HG02885 (cell line): ENCODE results near the gene SLC46A2.

Source experiments
- ATAC-seq: cut with Tn5 transposase; IDR thresholded peaks from one replicate; pipeline ENCODE4 v1.9.1; 2021; ENCODE audit warnings: mild to moderate bottlenecking; ENCODE audit not compliant: unreplicated experiment, poor library complexity

SLC46A2 gene

DNA sequence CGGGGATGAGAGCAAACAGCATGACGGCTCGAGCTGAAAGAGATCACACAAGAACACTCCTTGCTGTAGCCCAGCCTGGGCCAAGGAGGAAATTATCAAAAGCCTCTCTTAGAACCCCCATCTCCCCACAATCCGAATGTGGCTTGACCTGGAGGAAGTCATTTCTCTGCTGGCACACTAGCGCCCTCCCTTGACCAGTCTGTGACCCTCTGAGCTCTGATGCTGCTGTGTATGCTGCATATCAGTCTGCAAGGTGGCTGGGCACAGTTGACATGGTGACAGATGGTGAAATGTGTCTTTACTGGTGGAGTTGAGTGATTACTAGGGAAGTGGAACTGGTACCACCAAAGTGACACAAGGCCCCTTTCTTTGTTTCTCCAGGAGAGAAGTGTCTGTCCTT is 3.3 kb downstream of the SLC46A2 start:
- no peak for ATAC-seq

DNA sequence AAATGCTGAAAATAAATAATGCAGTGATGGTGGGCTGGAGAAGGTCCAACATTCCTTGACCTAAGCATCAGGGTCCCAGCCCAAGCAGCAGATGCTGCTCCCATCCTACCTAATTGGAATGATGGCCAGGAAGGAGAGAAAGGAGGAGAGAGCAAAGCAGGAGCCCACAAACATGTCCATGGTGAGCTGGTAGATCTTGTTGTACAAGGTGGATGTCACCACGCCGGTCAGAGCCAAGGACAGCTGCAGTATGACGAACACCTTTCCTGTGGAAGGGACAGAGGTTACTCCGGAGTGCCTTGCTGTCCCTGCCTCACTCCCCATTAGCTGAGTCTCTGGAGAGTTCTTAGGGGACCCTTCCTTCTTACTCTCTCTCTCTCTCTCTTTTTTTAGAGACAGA is 4.3 kb downstream of the SLC46A2 start:
- no peak for ATAC-seq

DNA sequence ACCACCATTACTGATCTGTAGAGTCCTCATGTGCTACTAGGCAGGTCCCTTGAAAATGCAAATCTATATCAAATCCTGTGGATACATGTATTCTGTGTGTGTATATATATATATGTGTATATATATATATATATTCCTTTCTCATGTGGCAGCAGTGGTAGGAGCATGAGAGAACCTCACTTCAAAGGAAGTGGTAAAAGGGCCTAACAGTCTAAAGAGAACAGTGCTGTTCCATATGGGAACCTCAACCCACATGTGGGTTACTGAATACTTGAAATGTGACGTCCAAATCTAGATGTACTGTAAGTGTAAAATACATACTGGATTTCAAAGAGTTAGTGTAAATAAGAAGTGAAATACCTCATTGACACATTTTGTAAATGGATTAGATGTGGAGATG is 5.4 kb downstream of the SLC46A2 start:
- ATAC-seq: no peak

DNA sequence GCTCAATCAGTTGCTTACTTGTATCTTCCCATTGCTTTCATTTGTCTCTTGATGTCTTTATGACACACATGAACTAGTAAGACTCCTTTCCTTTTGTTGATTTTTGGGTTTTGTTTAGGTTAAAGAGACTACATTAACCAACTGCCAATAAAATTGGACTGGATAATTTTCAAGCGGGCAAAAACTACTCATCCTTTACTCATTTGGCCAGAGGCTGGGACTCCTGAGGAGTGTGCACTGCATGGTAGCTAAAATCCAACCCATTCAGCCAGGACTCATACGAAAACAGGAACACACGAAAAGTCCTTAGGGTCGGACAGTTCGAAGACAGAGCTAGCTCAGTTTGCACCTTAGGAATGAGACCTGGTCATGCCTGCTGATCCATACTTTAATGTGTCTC is 6.0 kb downstream of the SLC46A2 start:
- no peak for ATAC-seq

DNA sequence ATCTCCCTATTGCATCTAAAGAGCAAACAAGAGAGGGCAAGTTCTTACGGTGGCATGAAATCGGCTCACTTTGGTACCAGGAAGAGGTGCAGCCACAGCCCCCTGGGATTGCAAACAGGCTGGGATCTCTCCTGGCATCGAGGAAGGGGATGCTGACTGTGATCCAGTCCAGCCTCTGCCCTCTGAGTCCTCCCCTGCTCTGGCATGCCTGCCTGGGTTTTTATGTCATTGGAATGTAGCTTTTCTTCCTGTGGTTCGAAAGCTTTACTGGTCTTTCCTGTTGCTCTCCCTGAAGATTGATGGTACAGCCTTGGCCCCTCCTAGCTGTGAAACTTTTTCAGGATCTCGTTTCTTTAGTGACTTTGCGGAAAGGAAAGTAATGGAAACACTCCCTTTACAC is 6.6 kb downstream of the SLC46A2 start:
- no peak for ATAC-seq

DNA sequence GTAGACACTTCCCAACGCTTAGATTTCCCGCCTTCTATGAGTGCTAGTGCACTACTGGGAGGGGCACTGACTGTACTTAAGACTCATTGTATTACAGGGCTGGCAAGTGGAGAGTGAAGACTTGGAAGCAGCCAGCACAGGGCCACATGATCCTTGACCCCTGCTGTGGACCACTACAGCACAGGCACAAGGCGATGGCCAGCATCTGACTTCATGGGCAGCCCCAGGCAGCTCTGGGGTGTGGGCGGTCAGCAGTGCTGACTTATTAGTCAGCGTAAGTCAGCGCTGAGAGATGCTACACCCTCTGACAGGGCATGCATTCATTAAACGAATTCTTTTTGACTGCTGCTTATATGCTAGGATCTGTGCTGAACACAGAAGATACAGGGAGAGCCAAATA is 9.3 kb downstream of the SLC46A2 start:
- ATAC-seq: no peak

DNA sequence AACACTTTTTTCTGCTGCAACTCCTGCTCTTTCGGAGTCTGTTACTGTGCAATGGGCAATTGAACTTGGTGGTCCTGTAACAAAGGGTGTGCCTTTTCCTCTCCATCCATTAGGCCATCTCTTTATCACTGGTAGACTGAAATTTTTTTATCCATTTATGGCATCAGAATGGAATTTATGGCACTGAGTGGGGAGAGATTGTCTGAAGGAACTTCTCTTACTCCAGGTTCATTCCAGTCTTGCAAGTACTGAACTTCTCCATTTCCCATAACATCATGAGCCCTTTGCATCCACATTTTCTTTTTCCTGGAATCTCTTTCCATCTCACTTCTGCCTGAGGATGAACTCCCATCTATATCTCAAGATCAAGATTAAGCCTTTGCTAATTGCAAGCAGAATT is 10.0 kb downstream of the SLC46A2 start:
- ATAC-seq: no peak

DNA sequence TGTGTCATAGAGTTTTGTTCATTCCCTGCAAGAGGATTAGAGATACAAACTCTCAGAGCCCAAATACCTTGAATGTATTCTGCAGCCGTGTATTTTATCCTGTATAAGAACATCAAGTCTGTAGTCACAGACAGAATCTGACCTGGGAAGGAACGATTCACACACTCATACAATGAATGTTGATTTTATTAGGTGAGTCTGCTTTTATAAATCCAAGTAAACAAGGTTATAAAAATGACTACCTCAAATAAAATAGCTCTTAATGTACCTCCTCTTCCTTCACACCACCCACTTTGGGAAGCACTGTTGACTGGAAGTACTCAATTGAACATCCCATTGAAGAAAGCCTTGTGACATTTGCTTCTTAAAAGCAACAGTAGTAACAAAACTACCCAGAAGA is 11.9 kb downstream of the SLC46A2 start:
- no peak for ATAC-seq

DNA sequence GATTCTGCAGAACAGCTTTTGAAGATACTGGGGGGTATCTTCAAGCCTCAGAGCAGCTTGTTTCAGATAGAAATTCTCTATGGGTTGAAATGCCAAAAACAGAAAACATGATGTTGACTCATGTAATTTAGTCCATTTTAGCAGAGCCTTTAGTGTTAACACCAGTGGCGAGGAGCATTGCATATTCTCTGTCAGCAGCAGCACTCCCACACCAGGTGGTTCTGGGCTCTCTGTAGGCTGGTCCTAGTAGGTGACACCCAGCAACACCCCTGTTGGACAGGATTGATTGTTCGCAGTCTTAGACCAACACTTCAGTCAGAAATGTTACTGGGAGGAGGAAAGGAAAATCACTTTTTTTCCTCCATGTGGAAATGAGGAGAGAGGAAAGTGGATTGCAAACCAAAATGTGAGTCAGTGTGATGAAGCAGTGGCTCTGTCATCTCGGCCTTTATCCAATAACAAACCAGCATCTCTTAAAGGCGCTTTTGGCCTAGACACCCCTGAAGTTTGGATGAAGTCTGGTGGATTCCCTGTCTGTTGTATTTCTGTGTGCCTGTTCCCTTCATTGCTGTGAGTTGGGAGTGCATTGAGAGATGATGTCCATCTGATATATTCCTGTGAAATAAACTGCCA is 16.8 kb downstream of the SLC46A2 start:
- ATAC-seq: no peak

DNA sequence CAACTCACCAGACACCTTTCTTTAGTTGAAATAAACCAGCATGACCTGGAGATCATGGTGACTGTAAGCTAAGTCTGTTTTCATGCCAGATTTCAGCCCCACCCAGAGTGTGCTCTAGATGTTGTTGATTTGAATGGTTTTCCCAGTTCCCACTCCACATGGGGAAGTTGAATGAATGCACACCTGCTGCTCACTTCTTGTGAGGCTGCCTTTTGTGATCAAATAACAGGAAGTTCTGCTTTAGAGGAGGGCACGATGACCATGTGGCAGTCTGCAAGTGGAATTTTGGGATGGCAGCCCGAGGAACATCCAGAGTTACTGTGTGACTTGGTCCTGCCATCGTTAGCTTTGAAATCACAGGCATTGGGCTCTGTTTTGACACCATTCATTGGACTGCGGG is 18.7 kb downstream of the SLC46A2 start:
- ATAC-seq: no peak

DNA sequence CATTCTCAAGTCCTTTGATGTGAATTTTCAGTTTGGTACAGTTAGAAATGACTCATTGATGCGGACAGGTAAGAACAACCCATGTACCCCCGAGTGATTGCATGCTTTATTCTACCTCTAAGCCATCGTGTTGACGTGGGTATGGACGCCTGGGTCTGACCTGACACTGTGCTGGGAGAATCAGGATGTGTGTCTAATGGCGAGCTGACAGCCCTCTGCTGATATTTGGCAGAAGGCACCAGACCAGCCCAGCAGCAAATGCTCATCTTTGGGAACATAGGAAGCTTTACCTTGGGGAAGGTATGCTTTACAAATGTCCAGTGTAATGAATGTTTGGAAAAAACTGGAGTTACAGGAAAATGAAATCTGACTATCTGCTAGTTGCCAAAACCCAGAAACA is 20.1 kb downstream of the SLC46A2 start:
- ATAC-seq: no peak

DNA sequence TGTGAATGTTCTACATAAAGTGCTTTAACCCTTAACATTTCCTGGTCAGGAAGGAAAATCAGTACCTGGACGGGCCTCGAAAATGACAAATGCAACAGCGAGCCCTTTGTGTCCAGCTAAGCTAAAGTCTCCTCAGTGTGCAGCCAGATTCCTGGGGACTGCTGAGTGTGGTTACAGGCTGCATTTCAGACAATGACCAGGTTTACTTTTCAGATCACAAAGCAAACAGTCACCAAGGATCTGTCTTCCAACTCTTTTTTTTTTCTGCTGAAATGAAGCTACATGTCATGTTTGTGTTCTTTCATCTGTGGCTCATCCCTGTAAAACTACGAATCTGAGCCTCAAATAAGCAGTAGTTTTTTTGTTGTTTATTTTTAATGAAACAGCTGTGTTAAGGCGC is 20.8 kb downstream of the SLC46A2 start:
- ATAC-seq: no peak

DNA sequence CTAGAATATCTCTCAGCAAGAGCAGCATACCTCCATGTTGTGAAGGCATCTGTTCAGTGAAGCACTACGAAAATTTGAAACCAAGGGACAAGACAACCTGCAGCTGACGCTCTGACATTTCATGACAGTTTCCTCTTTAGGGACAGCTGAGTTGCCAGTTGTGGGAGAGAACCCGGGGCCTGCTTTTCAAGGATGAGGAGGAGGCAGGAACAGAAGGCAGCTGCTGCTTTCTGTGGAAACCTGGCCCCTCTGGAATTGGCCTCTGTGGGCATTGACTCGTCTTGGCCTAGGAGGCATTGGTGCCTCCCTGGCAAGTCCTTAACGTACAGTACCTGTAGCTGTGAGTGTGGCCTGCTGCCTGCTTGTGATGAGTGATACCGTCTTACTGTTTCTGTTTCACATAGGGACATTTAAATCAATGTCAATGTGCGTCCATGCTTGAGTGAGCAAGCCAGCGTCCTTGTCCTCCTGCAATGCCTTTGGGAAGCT is 21.6 kb downstream of the SLC46A2 start:
- no peak for ATAC-seq

DNA sequence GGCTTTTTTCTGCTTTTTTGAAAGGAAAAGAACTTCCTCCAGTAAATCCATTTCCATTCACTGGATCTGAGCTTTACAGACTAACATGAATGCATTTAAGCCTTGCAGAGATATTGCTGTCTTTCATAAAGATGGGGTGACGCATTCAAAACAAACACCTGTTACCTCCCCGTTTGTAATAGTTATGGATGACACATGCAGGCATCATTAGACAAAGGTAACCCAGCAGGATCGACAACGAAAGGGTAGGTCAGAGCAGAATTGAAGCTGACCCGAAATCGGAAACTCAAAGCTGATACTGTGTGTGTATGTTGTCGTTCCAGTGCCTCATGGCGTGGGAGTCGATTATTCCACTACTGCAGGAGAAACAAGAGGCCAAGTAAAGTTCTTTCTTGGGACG is 22.2 kb downstream of the SLC46A2 start:
- no peak for ATAC-seq

DNA sequence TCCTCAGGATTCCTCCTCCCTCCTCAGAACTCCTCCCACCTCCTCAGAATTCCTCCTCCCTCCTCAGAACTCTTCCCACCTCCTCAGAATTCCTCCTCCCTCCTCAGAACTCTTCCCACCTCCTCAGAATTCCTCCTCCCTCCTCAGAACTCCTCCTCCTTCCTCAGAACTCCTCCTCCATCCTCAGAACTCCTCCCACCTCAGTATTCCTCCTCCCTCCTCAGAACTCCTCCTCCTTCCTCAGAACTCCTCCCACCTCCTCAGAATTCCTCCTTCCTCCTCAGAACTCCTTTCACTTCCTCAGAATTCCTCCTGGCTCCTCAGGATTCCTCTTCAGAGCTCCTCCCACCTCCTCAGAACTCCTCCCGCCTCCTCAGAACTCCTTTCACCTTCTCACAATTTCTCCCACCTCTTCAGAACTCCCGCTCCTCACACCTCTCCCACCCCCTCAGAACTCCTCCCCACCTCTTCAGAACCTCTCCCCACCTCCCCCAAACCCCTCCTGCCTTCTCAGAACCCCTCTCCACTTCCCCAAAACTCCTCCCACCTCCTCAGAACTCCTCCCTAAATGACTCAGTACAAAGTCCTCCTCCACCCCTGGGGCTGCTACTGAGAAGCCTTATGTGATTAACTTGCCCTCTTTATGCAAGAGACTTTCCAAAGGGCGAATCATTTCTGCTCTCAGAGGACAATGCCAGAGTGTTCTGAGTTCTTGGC is 23.2 kb downstream of the SLC46A2 start:
- no peak for ATAC-seq

DNA sequence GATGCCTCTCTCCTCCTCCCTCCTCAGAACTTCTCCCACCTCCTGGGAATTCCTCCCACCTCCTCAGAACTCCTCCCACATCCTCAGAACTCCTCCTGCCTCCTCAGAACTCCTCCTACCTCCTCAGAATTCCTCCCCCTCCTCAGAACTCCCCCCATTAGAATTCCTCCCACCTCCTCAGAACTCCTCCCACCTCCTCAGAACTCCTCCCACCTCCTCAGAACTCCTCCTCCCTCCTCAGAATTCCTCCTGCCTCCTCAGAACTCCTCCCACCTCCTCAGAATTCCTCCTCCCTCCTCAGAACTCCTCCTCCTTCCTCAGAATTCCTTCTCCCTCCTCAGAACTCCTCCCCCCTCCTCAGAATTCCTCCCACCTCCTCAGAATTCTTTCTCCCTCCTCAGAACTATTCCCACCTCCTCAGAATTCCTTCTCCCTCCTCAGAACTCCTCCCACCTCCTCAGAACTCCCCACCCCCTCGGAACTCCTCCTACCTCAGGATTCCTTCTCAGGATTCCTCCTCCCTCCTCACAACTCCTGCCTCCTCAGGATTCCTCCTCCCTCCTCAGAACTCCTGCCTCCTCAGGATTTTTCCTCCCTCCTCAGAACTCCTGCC is 23.9 kb downstream of the SLC46A2 start:
- ATAC-seq: no peak

DNA sequence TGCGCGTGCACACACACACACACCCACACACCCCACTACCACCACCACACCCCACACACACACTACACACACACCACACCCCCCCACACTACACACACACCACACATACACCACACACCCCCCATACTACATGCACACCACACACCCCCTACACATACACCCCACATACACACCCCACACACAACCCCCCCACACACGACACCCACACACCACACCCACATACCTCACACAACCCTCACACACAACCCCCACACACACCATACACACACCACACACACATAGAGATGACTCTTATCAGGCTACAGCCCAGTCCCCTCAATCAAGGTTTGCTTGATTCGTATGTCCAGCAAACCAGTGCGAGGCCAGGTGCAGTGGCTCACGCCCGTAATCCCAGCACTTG is 25.7 kb downstream of the SLC46A2 start:
- no peak for ATAC-seq

DNA sequence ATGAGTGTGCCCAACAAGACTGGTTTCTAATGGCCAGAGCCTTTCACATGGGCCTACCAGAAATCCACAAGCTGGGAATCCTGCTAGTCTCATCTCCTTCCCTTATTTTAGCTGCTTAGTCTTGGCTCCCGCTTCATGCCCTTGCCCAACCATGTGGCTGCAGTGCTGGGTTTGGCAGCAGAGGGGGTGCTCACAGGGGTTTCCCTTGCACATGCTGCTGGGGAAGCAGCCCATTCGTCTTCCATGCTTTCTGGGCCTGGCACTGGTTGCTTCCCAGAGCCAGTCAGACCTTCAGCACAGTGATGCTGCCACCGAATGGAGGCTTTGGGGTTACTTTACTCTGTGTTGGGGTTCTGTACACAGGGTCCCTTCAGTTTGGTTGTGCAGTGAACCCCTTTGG is 26.3 kb downstream of the SLC46A2 start:
- ATAC-seq: no peak

DNA sequence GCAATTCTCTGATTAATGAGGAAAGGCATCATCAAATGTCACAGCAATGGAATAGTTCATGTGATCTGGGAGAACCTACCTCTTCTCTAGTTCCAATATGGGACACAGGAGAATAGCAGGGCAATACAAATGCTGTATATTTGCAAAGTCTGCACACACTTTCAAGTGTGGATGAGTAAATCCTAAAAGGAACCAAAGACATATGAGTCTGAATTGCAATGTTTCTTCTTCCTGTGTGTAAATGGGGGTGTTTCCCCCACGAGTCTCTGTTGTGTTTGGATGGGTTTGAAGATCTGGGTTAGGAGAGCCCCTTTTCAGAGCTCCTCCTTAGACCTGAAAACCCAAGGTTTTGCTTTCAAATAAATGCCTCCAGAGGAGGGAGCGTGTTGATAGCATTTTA is 26.9 kb downstream of the SLC46A2 start:
- ATAC-seq: no peak

DNA sequence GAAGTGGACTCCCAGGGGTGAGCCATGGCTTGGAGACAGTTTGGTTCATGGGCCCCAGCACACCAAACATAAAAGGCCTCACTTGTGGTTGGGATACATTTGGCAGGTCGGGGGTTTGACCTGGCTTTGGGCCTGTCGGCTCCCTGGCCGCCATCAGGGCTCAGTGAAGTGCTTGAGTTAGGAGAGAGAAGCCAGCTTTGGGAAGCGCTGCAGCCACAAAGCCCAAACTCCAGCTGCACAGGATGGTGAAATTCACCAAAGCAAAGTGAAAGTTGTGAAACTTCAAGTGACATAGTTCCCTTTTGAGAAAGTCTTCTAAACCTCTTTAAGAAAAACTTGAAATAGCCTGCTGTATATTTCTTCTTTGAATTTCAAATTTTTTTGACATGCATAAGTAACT is 27.5 kb downstream of the SLC46A2 start:
- peak; percentile 35 for ATAC-seq

DNA sequence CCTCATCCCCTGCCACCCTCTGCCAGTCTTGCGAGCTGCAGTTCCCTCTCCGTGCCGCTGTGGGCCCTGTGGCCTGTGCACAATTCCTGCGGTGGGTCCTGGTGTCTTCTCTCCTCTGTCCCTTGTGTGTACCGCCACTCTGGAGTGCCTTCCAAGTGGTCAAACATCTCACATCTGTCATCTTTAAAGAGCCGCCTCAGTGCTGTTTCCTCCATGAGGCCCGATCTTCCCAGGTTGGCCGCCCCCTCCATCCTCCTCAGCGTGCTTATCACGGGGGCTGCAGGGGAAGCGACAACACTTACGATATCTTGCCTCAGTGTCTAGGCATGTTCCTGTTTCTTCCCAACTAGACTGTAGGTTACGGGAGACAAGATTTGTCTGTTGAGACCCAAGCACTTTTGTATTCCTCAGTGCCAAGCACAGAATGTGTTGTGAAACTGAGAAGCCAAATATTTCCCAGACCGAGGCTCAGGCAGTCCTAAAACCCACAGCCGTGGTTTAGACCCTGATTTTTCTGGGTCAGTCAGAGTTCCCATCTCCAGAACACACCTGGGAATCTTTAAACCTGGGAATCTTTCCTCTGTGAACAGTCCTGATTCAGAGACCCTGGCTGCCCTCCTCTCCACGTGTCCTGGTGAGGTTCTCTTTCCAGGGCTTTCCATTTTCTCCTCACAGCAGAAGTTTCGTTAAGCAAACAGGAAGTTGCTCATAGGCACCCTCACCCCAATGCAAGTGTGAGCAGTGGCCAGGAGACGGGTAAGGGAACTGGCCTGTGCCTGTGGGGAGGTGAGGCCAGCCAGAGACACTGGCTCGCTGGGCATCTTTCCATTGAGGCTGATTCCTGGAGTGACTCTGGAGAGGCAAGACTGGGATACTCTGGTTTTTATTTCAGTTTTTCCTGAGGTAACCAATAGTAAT is 28.8 kb downstream of the SLC46A2 start:
- ATAC-seq: no peak
